Adrenal gland (tissue), 5 donors: ENCODE measurements around the gene ANKRD33B.
"Not testable (repeated sequence)": the region's sequence is repeated elsewhere in the genome, so short reads cannot be mapped to it uniquely, and the experiment has no call there.

ENCODE experiments used
- CTCF ChIP-seq, 6 experiments: fragments of 450-650 bp in 4 of 6; fragments of 200-600 bp in 2 of 6; sonication (generic) in 1 of 6; IDR thresholded peaks; 1 replicate in 5 of 6; 2 replicates in 1 of 6; pipeline versions ENCODE4 v1.5.1 to v1.8.0; 2016 to 2021; ENCODE audit warnings: antibody characterized with exemption in 6 of 6, mild to moderate bottlenecking in 2 of 6, moderate library complexity in 1 of 6
- POLR2A ChIP-seq, 2 donors: fragments of 450-650 bp; IDR thresholded peaks; one replicate each; pipeline ENCODE4 v1.6.1; 2017; ENCODE audit warnings: antibody characterized with exemption in 2 of 2, mild to moderate bottlenecking in 2 of 2, moderate library complexity in 1 of 2
- donor health status: DM: no; HTN: no; CAD: no.

GRCh38 chr5:10606632-10607022, 42.8 kb downstream of the ANKRD33B start:
- TF ChIP-seq CTCF, POLR2A (IDR thresholded peaks at IDR 0.05): not testable (repeated sequence)
